Eye (tissue), 1 donor: ENCODE measurements around the gene NPM1.

ENCODE experiments used
- DNase-seq: peaks from one replicate; pipeline ENCODE4 v3.0.0-alpha.2; 2015

NPM1 gene

DNA sequence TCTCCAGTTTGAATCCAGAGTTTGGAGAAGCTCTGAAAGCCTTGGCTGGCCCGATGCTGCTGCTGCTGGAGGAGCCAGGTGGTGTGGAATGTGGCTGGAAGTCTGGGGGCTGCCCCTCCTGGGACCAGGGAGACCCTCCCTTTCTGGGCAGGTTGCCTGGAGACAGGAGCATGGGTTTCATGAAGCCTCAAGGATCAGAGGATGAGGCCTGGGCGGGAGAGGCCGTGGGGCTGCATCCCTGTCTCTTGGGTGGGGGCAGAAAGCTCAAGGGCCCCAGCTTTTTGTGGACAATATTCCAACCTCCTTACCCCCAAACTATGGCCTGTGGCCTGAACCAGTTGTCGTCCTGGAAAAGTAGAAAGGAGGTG is 41.9 kb downstream of the NPM1 start:
- no peak for DNase-seq

DNA sequence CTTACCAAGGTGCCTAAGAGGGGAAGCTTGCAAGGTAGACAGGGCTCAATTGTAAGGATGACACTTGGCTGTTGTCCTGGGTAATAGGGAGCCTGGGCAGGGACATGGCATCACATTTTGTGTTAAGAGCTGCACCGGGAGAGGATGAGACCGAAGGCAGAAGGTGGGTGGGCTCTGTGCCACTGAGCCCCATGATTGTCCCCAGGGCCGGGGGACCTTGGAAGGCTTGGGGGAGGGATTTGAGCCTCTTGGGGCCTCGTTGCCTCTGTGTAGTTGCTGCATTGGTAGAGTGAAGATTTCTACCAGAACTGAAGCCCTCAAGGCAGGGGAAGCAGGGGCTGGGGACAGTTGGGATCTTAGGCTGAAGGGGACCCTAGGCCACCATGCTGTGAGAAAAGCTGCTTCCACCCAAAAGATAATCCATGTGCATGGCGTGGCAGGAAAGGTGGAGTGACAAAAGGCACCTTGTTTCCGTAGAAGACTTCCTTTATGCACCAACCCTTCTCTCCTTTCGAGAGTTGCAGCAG is 43.7 kb downstream of the NPM1 start:
- no peak for DNase-seq

DNA sequence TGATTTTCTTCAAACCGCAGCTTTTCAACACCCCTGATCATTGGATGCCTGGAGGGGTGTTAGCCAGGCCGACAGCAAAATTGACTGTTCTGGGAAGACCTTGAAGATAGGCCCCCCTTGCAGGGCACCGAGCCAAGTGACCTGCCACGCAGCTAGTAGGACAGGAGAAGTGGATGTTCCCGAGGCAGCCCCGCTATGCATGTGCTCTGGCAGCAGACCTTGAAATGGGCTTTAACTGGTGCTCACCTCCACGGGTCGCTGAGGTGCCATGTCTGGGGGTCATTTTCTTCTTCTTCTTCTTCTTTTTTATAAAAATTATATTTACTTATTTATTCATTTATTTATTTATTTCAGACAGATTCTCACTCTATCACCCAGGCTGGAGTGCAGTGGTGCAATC is 44.4 kb downstream of the NPM1 start:
- no peak for DNase-seq

DNA sequence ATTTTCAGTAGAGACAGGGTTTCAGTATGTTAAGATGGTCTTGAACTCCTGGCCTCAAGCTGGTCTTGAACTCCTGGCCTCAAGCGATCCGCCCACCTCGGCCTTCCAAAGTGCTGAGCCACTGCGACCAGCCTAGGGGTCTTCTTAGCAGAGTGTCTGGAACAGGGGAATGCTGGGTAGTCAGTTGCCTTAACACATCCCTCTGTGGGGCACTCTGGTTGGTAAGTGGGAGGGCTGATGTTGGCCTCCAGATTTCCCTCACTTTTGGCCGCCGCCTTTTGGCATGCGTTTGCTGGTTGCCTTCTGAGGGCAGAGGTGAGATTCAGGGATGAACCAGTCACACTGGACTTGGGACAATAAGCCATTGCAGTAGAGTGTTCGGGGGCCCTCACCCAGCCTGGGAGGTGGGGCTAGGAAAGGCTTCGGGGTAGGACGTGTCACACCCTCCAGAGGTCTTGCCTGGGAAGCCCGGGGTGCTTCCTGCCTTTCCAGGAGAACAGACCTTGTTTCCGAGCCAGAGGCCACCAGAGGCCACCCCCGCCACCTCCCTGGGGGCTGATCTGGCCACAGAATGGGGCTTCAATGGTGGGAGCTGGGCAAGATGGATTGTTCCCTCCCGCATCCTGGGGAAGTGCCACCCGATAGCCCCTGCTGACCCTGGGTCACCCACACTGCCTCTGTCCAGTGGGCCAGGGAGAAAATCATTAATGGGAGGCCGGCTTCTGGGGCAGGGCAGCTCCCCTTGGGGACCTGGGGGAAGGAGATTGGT is 45.1 kb downstream of the NPM1 start:
- no peak for DNase-seq

DNA sequence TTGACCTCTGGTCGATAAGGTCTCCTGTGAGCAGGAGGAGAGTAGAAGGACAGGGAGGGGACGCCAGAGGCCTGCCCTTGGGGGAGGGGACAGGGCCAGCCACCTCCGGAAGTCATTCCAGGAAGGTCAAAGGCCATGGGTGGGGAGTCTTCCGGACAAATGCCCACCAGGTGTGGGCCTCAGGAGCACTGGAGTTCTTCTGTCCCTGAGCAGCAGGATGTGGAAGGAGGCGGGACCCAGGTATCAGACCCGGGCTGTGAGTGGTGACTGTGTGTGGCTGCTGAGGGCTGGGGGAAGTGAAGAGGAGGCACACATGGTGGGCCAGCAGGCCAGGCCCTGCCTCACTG is 45.7 kb downstream of the NPM1 start:
- no peak for DNase-seq

DNA sequence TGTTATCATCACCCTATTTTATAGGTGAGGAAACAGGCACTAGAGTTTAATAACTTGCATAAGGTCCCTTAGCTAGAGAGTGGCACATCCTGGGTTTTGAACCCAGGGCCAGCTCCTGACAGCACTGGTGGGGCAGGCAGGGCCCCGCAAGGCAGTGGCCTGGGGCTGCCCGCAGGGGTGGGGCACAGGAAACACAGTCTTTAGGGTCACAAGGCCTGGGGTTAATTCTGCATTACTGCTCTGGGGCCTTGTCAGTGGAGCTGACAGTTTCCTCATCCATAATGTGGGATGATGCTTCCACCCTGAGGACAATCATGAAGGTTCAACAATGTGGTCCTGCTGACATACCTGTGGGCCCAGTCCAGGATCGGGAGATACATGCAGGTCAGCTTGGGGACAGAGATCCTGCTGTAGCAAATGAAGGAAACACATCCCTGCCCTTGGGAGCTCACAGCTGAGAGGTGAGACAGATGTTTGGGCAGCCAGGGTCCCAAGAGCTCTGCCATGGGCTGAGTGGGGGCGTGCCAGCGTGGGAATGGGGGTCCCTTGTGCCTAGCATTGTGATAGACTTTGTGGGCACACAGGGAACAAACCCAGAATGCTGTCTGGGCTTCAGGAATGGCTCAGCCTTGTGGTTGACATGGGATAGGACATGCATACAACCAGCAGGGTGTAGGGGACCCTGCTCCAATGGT is 46.5 kb downstream of the NPM1 start:
- DNase-seq, result no peak

DNA sequence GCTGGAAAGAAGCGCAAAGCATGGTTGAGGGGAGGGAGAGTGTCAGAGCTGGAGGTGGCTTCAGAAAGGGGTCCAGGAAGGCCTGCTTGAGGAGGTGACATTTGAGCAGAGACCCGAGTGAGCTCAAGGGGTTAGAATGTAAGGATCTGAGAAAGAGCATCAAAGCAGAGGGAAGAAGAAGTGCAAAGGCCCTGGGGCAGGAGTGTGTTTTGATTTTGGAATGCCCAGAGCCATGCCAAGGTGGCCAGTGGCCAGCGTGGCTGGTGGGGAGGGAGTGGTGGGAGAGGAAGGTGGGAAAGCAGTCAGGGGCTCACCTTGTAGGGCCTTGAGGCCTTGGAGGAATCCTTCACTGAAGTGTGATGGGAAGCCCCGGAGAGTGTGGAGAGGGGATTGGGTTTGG is 47.2 kb downstream of the NPM1 start:
- DNase-seq, result no peak

DNA sequence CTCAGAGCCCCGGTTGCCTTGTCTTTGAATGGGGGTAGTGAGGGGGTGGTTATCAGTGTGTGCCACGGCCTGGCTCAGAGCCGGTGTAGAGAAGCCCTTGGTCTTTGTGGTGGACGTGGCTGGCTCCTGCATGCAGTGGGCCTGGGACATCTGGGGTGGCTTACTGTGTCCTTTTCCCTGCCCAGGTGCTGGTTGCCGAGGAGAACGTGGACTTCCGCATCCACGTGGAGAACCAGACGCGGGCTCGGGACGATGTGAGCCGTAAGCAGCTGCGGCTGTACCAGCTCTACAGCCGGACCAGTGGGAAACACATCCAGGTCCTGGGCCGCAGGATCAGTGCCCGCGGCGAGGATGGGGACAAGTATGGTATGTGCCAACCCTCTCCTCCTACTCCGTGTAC is 48.3 kb downstream of the NPM1 start:
- DNase-seq, result no peak

DNA sequence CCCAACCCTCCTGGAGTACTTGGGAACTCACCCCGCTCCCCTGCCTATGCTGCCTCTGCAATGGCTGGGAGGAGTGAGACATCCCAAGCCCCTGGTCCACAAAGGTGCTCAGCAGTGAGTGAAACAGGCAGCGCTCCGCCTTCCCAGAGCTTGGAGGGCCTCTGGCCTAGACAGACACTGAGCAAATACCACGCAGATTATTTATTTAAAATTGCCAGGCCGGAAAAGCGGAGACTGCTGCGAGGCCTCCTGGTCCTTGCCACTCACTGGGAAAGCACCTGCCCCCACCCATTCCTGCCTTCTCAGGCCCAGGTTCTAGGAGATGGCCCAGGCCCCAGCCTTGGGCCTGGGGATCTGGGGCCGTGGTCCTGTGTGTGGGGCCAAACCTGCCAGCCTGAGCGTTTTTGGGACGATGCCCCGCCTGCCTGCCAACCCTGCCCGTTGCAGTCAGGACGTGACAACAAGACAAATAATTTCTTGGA is 49.2 kb downstream of the NPM1 start:
- DNase-seq, result no peak

DNA sequence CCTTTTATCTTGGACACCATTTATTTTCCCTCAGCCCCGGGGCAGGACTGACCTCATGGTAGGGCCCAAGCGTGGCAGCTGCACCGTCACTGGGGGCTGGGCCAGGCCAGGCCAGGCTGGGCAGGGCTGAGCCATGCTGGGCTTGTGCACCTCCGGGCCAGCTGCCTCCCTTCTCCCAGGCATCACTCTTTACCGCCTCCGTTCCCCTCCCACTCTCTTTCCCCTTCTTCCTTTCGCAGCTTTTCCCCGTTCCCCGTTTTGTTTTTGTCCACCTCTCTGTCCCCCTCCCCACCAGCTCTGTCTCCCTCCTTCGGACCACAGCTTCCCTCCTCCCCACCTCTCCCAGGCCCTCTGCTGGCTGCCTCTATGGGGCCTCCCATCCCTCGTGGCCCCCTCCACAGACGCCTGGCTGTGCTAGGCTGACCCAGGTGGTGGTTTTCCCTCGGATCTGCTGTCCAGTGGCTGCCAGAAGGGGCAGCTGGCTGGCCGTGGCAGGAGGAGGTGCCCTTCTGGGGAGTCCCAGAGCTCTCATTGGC is 49.7 kb downstream of the NPM1 start:
- peak; percentile 65 for DNase-seq

DNA sequence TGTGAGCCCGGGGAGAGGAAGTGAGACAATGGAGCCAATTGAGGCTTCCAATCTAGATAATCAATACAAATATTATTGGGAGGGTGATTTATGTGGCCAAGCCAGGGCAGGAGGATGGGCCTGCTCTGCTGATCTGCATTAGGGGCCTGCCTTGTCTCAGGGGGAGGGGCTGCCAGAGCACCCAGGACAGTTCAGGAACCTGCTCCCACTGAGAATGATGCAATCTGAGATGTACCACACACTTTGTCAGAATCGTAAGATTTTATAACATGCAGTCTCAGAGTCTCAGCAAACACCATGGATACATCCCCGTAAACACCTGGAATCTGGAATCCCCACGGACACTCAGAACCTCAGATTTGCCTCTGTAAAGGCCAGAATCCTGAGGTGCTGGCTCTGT is 51.1 kb downstream of the NPM1 start:
- DNase-seq, result no peak

DNA sequence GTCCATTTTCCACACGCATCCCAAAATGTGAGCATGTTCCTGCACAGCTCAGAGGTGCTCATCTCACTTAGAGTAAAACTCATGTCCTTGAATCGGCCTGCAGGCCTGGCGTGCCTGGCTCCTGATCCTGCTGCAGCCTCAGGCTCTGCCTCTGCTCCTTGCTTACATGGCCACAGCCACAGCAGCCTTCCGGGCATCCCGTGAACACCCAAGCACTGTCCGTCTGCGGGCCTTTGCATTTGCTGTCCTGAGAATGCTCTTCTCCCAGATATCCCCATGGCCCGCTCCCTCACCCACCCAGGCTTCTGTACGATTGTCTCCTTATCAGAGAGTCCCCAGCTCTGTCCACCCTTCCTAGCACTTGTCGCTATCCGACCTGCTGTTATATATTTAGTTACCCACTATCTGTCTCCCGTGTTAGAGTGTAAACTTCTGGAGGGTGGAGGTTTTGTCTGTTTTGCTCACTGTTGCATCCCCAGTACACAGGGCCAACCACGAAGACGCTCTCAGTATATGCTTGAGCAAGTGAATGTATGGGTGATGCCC is 53.7 kb downstream of the NPM1 start:
- DNase-seq, result no peak

DNA sequence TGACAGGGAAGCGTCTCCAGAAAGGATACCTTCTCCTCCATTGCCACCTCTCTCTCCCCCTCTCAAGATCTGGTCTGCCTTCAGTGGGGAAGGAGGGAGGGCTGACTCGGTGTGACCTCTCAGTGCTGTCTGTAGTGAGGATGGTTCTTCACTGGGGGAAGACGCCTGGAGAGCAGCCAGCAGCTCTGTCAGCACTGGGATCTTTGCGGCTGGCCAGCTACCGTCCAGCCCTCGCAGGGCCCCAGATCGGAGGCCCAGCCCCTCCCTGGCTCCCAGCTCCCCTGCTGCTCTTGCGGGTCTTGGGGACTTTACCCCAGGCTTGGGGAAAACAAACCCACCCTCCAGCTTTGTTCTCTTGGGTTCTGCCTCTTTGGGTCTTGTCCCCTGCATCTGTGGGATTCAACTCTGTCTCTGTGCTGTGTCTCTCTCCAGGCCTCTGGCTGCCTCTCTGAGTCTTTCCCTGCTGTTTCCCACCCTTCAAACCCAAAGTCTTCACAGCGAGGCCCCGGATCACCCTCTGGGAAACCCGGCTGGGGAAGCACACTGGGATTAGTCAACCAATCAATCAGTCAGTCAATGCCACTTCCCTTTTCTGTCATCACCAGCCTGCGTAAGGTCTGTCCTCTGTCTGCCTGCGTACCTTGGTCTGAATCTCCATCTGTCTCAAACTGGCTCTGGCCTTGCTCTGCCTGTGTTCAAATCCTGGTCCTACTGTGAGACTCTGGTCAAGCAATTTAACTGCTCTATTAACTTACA is 54.8 kb downstream of the NPM1 start:
- DNase-seq, result peak; percentile 40

DNA sequence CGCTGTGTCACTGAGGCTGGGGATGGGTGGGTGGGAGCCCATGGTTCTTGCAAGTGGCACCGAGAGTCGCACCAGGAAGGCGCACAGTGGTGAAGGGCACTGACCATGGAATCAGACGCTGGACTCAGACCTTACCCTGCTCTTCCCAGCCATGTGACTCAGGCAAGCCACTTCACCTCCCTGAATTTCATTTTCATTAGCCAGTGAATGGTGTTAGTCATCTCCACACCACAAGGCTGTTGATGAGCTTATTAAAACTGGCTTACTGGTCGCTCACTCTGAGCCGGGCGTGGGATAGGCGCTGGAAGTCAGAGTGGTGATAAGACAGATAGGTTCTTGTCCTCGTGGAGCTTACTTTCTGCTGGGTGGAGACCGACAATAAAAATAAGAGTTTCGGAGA is 56.9 kb downstream of the NPM1 start:
- DNase-seq, result no peak

DNA sequence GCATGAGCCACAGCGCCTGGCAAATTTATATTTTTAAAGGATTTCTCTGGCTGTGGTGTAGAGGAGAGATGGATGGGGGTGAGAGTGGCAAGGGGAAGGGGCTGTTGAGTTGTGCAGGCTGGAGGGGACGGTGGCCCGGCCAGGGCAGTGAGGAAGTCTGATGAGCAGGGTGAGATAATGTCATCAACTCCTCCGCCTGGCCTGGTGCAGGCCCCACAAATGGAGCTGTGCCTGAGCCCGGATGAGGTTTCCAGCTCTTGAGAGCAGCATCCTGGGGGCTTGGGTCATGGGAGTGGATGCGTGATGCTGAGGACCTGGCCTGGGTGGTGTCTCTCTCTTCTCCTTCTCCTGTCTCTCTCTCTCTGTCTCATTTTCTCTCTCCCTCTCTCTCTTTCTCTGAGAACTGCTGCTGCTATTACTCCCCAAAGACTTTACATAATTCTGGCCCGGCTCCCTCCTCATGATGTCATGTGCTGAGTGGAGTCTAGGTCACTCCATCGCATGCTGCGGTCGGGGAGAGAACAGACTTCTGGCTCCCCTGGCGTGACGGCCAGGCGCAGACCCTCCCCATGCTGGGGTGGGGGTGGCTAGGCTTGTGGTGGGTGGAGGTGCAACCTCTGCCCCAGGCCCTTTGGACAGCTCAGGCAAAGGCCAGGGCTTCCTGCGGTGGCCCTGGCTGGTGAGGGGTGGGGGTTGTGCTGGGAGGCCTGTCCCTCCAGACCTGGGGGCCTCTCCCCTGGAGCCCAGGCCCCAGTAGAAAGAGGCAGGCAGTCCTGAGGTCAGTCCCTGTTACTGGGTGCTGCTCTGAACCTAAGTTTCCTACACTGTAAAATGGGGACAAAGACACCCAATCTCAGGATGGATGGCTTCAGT is 58.2 kb downstream of the NPM1 start:
- peak; percentile 58 for DNase-seq

DNA sequence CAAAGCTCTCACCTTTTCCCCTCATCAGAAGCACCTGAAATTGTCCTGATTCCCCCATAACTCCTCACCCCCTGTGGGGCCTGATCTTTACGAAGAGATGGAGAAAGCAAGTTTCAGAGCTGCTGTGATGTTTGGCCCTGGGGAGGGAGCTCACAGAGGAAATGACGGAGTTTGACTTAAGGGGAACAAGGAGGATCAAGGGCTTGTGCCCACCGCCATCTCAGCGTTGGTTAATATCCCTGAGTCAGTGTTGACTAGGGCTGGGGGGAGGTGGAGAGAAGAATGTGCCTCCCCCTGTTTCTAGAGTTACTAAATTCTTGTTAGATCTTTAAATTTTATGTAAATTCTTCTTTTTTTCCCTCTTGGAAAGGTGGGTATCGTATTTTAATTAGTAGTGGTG is 59.6 kb downstream of the NPM1 start:
- DNase-seq, result no peak

DNA sequence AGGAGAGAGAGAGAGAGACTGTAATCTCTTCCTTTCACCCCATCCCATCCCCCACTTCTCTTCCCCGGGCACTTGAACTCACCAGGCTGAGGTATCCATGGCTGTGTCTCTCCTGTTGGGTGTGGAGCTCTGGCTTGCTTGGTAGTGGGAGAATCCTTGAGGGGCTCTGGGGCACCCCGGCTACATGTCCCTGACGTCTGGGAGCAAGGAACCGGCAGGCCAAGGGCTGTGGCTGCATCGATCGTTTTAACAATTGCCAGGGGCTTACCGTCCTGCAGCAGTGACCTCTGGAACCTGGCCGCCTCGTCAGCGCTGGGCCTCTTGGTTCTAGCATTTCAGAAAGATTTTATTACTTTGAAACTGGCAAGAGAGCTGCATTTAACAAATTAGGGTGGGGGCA is 61.8 kb downstream of the NPM1 start:
- DNase-seq, result peak; percentile 30

DNA sequence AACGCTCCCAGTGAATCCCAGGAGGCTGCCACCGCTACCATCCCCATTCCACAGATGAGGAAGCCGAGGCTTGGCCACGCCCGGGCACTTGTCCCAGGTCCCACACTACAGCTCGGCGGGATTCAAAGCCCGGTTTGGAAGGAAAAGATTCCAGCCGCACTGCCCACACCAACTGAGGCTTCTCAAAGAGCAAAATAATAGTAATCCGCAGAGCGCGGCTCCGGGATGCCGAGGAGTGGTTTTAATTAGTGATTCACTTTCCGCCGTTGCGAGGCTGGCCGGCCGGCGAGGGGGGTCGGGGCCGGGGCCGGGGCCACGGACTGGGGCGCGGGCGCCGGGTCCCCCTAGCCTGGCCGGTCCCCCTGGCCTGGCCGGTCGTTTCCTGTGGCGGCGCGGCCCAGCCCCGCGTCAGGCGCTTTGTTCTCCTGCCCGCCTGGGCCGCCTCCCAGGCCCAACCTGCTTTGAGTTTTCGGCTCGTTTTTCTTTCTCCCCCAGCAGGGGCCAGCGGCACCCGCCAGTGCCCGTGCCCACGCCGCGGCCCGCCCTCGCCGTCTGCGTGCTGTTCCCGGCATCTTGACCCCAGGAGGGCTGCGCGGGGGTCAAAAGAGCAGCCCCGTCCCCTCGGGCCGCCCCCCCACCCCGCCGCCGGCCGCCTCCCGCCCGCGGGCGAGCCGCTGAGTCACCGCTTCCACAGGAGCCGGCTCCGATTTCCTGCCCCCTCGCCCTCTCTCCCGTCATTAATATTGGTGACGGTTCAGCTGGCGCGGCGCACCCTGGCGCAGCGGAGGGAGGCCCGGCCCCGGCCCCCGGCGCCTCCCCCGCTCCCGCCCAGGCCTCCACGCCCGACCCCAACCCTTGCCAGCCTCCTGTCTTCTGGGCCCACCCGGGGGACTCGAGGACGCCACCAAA is 63.0 kb downstream of the NPM1 start:
- DNase-seq, result peak; percentile 74

DNA sequence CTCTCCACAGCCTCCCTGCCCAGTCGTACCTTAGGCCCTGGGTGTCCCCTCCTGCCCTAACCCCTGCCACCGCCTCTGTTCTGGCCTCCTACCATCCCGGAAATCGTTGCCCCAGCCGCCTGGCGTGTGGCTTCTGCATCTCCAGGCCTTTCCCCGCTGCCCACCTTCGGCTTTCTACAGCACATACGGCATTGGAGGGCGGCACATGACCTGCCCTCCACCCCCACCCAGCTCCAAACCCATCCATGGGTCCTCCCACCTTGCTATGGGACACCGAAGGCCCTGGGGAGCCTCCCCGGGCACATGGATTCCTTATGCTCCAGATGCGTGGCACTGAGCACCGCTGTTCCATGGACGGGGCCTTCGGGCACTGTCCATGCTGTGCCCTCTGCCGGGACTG is 63.8 kb downstream of the NPM1 start:
- DNase-seq, result no peak

DNA sequence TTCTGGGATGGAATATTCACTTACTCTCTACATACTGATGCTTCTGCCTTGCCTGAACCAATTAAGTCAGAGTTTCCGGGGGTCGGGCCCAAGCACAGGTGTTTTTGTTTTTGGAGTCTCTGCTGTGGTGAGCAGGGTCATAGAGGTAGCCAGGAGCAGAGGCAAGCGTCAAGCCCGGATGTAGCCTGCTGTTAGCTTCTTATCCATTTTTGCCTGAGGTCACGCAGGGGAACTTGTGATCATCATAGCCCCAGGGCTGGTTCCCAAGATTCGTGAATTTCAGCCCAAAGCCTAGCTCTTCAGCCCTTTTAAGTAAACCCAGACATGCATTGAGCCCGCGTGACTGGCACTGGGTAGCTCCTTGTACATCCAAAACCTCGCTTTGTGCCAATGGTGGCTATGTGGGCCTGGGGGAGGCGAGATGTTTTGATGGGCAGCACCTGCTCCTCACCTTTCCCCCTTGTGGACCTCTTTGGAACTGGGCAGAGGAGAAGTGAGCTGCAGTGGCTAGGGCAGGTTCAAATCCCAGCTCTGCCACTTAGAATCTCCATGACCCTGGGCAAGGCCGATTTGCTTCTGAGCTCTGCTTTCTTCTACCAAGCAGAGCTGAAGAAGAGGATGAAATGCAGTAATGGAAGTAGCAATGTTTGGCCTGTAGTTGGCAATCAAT is 65.5 kb downstream of the NPM1 start:
- no peak for DNase-seq
